HepG2 (cell line): ENCODE data around the gene FLACC1. TPM values are rescaled to one million over a fixed set of nuclear protein-coding genes. Genes with fewer than 3 reads are reported as not detected.

ENCODE experiments used
- ATAC-seq: fragments of 200-7000 bp; cut with Tn5 transposase; 3 replicates; pipeline ENCODE4 v1.9.1; 2020; ENCODE audit warnings: mild to moderate bottlenecking, moderate library complexity
- BruUV-seq: library from RNA; stranded (reverse); fragments of 400-500 nt; replicated peaks from 2 replicates; lab custom pipeline; 2021; lab: Mats Ljungman, UMichigan
- CTCF ChIA-PET: fragments of 300-600 bp; formaldehyde crosslinking; extraction: SDS; loops from one replicate; lab custom pipeline; 2021; ENCODE audit warnings: low total read pairs, inconsistent platforms, low intra/inter-chr PET ratio; lab: Yijun Ruan, JAX
- POLR2A ChIA-PET: fragments of 350-600 bp; sonication (Branson Sonifier 250); formaldehyde crosslinking; loops from one replicate; lab custom pipeline; 2020; ENCODE audit warnings: antibody characterized with exemption, inconsistent platforms; lab: Yijun Ruan, JAX
- DNase-seq: peaks from one replicate; pipeline ENCODE4 v3.0.0-alpha.2; 2015; ENCODE audit warnings: low spot score
- FAIRE-seq: peaks from 3 replicates; lab custom pipeline; 2011; peaks lifted over from hg19 to GRCh38; lab: Jason Lieb, UNC
- H2AFZ ChIP-seq: one replicate; pipeline ENCODE4 v1.6.1; 2011; ENCODE audit warnings: low read length, inconsistent platforms
- H3K27ac ChIP-seq: fragments of 300-600 bp; 3 replicates; pipeline ENCODE4 v1.8.0; 2011; ENCODE audit warnings: mixed run types, mild to moderate bottlenecking, mixed read lengths, low read length, inconsistent platforms; ENCODE audit not compliant: insufficient read depth; ENCODE audit errors: extremely low read length
- H3K27me3 ChIP-seq, 2 experiments: fragments of 200-600 bp in 1 of 2; 2 replicates in 1 of 2; 3 replicates in 1 of 2; pipeline versions ENCODE4 v1.6.0 to v1.8.0; 2011; ENCODE audit warnings: low read length in 2 of 2, mild to moderate bottlenecking in 2 of 2, moderate library complexity in 2 of 2, inconsistent platforms in 1 of 2; ENCODE audit not compliant: insufficient read depth in 2 of 2, control insufficient read depth in 1 of 2
- H3K36me3 ChIP-seq, 2 experiments: fragments of 200-600 bp in 1 of 2; replicated peaks in 1 of 2; 2 replicates in 1 of 2; 3 replicates in 1 of 2; pipeline versions ENCODE4 v1.5.1 to v1.8.0; 2011; ENCODE audit warnings: low read length in 2 of 2, inconsistent platforms in 1 of 2; ENCODE audit not compliant: insufficient read depth in 2 of 2, control insufficient read depth in 1 of 2
- H3K4me1 ChIP-seq: 2 replicates; pipeline ENCODE4 v1.5.1; 2012; ENCODE audit warnings: low read length, inconsistent platforms; ENCODE audit not compliant: insufficient read depth
- H3K4me2 ChIP-seq: 2 replicates; pipeline ENCODE4 v1.6.0; 2011; ENCODE audit warnings: low read depth, low read length, inconsistent platforms
- H3K4me3 ChIP-seq, 3 experiments: fragments of 200-600 bp in 1 of 3; sonication (generic), shearing (Covaris generic) in 1 of 3; replicated peaks in 1 of 3; 2 replicates each; pipeline ENCODE4 v1.5.1; 2011 to 2016; ENCODE audit warnings: low read length in 3 of 3, inconsistent platforms in 2 of 3, low read depth in 2 of 3, mild to moderate bottlenecking in 2 of 3, control low read depth in 1 of 3, mixed read lengths in 1 of 3; ENCODE audit not compliant: insufficient read depth in 1 of 3
- H3K79me2 ChIP-seq: one replicate; pipeline ENCODE4 v1.6.1; 2011; ENCODE audit warnings: low read length, inconsistent platforms; ENCODE audit not compliant: insufficient read depth
- H3K9ac ChIP-seq: 2 replicates; pipeline ENCODE4 v1.6.0; 2011; ENCODE audit warnings: mild to moderate bottlenecking, low read depth, low read length, inconsistent platforms; ENCODE audit not compliant: insufficient read depth
- H3K9me3 ChIP-seq: 2 replicates; pipeline ENCODE4 v1.5.1; 2012; ENCODE audit warnings: mild to moderate bottlenecking, low read length
- H4K20me1 ChIP-seq: 2 replicates; pipeline ENCODE4 v1.6.0; 2011; ENCODE audit warnings: inconsistent platforms, mild to moderate bottlenecking, low read length, moderate library complexity; ENCODE audit not compliant: insufficient read depth
- ARHGAP35 ChIP-seq: sonication (generic); formaldehyde crosslinking; IDR thresholded peaks from 2 replicates; pipeline ENCODE4 v1.9.0; 2022; ENCODE audit warnings: mild to moderate bottlenecking, inconsistent platforms, moderate library complexity, missing genetic modification reagents, borderline replicate concordance
- BCL6 ChIP-seq: IDR thresholded peaks from 2 replicates; pipeline ENCODE4 v1.6.1; 2016; ENCODE audit warnings: missing genetic modification reagents, missing compliant biosample characterization
- CC2D1A ChIP-seq: sonication (generic); formaldehyde crosslinking; IDR thresholded peaks from 2 replicates; pipeline ENCODE4 v1.8.1; 2023; ENCODE audit warnings: mild to moderate bottlenecking, missing genetic modification reagents
- GATA4 ChIP-seq: sonication (generic); IDR thresholded peaks from 2 replicates; pipeline ENCODE4 v1.6.1; 2016; ENCODE audit warnings: antibody characterized with exemption, low read depth, borderline replicate concordance
- GMEB2 ChIP-seq: IDR thresholded peaks from 2 replicates; pipeline ENCODE4 v1.6.1; 2016; ENCODE audit warnings: missing biosample characterization, missing genetic modification reagents, low read depth
- IRF2 ChIP-seq: IDR thresholded peaks from 2 replicates; pipeline ENCODE4 v1.6.1; 2018; ENCODE audit warnings: missing genetic modification reagents, missing compliant biosample characterization
- KDM5A ChIP-seq: fragments of 200-600 bp; sonication (generic); IDR thresholded peaks from 2 replicates; pipeline ENCODE4 v1.7.0; 2018; ENCODE audit warnings: antibody characterized with exemption, mild to moderate bottlenecking, low read length, borderline replicate concordance
- RAD21 ChIP-seq: fragments of 450-650 bp; formaldehyde crosslinking; IDR thresholded peaks from 2 replicates; pipeline ENCODE4 v1.5.0; 2020; ENCODE audit warnings: mild to moderate bottlenecking
- RBFOX2 ChIP-seq: fragments of 200-400 bp; formaldehyde crosslinking; IDR thresholded peaks from 2 replicates; pipeline ENCODE4 v1.6.1; 2017; ENCODE audit warnings: low read depth, mild to moderate bottlenecking, low read length
- SALL2 ChIP-seq: sonication (generic); formaldehyde crosslinking; IDR thresholded peaks from 2 replicates; pipeline ENCODE4 v1.8.1; 2023; ENCODE audit warnings: mild to moderate bottlenecking, missing genetic modification reagents, inconsistent platforms
- SOX5 ChIP-seq: IDR thresholded peaks from 2 replicates; pipeline ENCODE4 v1.6.1; 2016; ENCODE audit warnings: borderline replicate concordance
- SP2 ChIP-seq: sonication (generic); formaldehyde crosslinking; IDR thresholded peaks from 2 replicates; pipeline ENCODE4 v1.5.1; 2020; ENCODE audit warnings: mild to moderate bottlenecking, missing genetic modification reagents
- STAG1 ChIP-seq: sonication (generic); formaldehyde crosslinking; IDR thresholded peaks from 2 replicates; pipeline ENCODE4 v1.4.0; 2020; ENCODE audit warnings: missing genetic modification reagents
- ZNF263 ChIP-seq: sonication (generic); formaldehyde crosslinking; IDR thresholded peaks from 2 replicates; pipeline ENCODE4 v1.4.0; 2020; ENCODE audit warnings: missing genetic modification reagents
- ZNF883 ChIP-seq: sonication (generic); formaldehyde crosslinking; IDR thresholded peaks from 2 replicates; pipeline ENCODE4 v1.5.1; 2020; ENCODE audit warnings: mild to moderate bottlenecking, missing genetic modification reagents; ENCODE audit errors: not compliant biosample characterization
- WGBS: methylation state at CpG from one replicate; pipeline ENCODE4 v1.1.6; 2017; ENCODE audit warnings: low lambda C conversion rate; 5-methylcytosine and 5-hydroxymethylcytosine counted together
- in situ Hi-C: cut with HindIII; loops from 2 replicates; pipeline ENCODE4 v1.10.0; 2017; ENCODE audit warnings: low pct_unique_long_range_greater_than_20kb; ENCODE audit not compliant: extremely low pct_ligation_motif_present
- intact Hi-C: fragments of 100-400 bp; cut with micrococcal nuclease; formaldehyde crosslinking; loops from one replicate; pipeline ENCODE4 v1.10.0; 2022; ENCODE audit not compliant: unreplicated experiment
- polyA plus RNA-seq, 8 experiments: library from polyadenylated mRNA; depleted of rRNA in 3 of 8; stranded (reverse) in 7 of 8; unstranded in 1 of 8; fragments of >200 nt; fragmentation: Illumina TruSeq in 4 of 8; extraction: Trizol in 4 of 8; gene quantifications; 2 replicates each; pipeline versions ENCODE4 v1.2.1 to v1.2.3, GENCODE V29; 2011 to 2016; ENCODE audit warnings: low read depth in 4 of 8, missing spikeins in 1 of 8, mixed read lengths in 1 of 8; ENCODE audit not compliant: insufficient read depth in 1 of 8
- total RNA-seq, 5 experiments: library from RNA; depleted of rRNA; stranded (reverse); fragments of >200 nt; fragmentation: Illumina TruSeq; extraction: Trizol; gene quantifications; 2 replicates each; pipeline ENCODE4 v1.2.3, GENCODE V29; 2016; ENCODE audit warnings: low read depth in 1 of 5

Gene FLACC1
- total and polyA plus RNA-seq, 2 of the 13 experiments (the other 11 are each of a cell fraction or from before 2014, with no cell fraction given): 0.35 to 0.59 TPM

GRCh38 chr2:201344663-201345366, 12.3 kb downstream of the FLACC1 start (continued):
- TF ChIP-seq RAD21: peak; percentile 65
- TF ChIP-seq RBFOX2: no peak
- TF ChIP-seq KDM5A: no peak
- TF ChIP-seq GMEB2 (CRISPR knock-in tag): no peak
- TF ChIP-seq SP2: no peak

GRCh38 chr2:201343559-201343958, 13.6 kb downstream of the FLACC1 start:
- WGBS: 79% methylated on average over 2 of the region's 2 CpGs
- Histone ChIP-seq H3K9ac (no peak overlapping the region), H3K4me2 (no peak overlapping the region), H3K27ac (no peak overlapping the region), H3K79me2 (no peaks in the 10 kb centered on the region), H3K27me3 (no peaks in the 10 kb centered on the region; a peak in 1 of 5 replicates), H3K9me3 (no peaks in the 10 kb centered on the region), H3K4me3 (no peak overlapping the region), H2AFZ (no peak overlapping the region), H4K20me1 (no peaks in the 10 kb centered on the region), H3K36me3 (no peaks in the 10 kb centered on the region), H3K4me1 (peaks cover 7% of the 10 kb centered on the region; the same call in 1 of the 2 replicates)
- no TSS peak for BruUV-seq
- intact Hi-C loops (no loop called here), in situ Hi-C loops (no loop called here)
- ChIA-PET POLR2A (no interaction called here), CTCF (no interaction called here)
- DNase-seq (no peak), FAIRE-seq (no peak), ATAC-seq (no peak)
- no peak for TF ChIP-seq GATA4
- no peak for TF ChIP-seq SOX5 (CRISPR knock-in tag)
- no peak for TF ChIP-seq ARHGAP35 (CRISPR knock-in tag)
- TF ChIP-seq SALL2 (CRISPR knock-in tag): no peak
- no peak for TF ChIP-seq BCL6 (CRISPR knock-in tag)
- no peak for TF ChIP-seq IRF2 (CRISPR knock-in tag)
- no peak for TF ChIP-seq ZNF263
- TF ChIP-seq ZNF883 (CRISPR knock-in tag): no peak
- no peak for TF ChIP-seq CC2D1A (CRISPR knock-in tag)
- no peak for TF ChIP-seq STAG1 (CRISPR knock-in tag)
